GM19238 (cell line): ENCODE measurements around the gene PHF21A.
A peak's percentile ranks its signal among the peaks of the same experiment; 100 is the strongest.
"Not testable (repeated sequence)": the region's sequence is repeated elsewhere in the genome, so short reads cannot be mapped to it uniquely, and the experiment has no call there.

Experiments
- DNase-seq: peaks from one replicate; pipeline ENCODE4 v3.0.0; 2011; ENCODE audit warnings: low spot score; ENCODE audit not compliant: insufficient read length

PHF21A gene

GRCh38 chr11:45984192-45984591 lies 137.1 kb downstream of the PHF21A start:
- DNase-seq = no peak

GRCh38 chr11:45983471-45983845 lies 137.8 kb downstream of the PHF21A start:
- DNase-seq = no peak

- no peak for DNase-seq
Observed at GRCh38 chr11:45982656-45983470, 138.4 kb downstream of the PHF21A start.

- not testable (repeated sequence) for DNase-seq
Observed at GRCh38 chr11:45981826-45982225, 139.4 kb downstream of the PHF21A start.

- no peak for DNase-seq
Observed at GRCh38 chr11:45974806-45975205, 146.4 kb downstream of the PHF21A start.

- DNase-seq = no peak
Observed at GRCh38 chr11:45973601-45974000, 147.7 kb downstream of the PHF21A start.

- DNase-seq = no peak
Observed at GRCh38 chr11:45968901-45969300, 152.4 kb downstream of the PHF21A start.

- DNase-seq = no peak
Observed at GRCh38 chr11:45967506-45967905, 153.7 kb downstream of the PHF21A start.

GRCh38 chr11:45964911-45965389 lies 156.3 kb downstream of the PHF21A start:
- peak; percentile 37 for DNase-seq

- DNase-seq = no peak
Observed at GRCh38 chr11:45961751-45962240, 159.5 kb downstream of the PHF21A start.

- no peak for DNase-seq
Observed at GRCh38 chr11:45960387-45961095, 160.7 kb downstream of the PHF21A start.

GRCh38 chr11:45959851-45960250 lies 161.4 kb downstream of the PHF21A start:
- no peak for DNase-seq

GRCh38 chr11:45949992-45950407 lies 171.3 kb downstream of the PHF21A start:
- DNase-seq = no peak

- DNase-seq = no peak
Observed at GRCh38 chr11:45948356-45948755, 172.9 kb downstream of the PHF21A start.

GRCh38 chr11:45947885-45948284 lies 173.4 kb downstream of the PHF21A start:
- DNase-seq = no peak

GRCh38 chr11:45945397-45945999 lies 175.8 kb downstream of the PHF21A start:
- no peak for DNase-seq

GRCh38 chr11:45942381-45942780 lies 178.9 kb downstream of the PHF21A start:
- DNase-seq = no peak

GRCh38 chr11:45941285-45941684 lies 180.0 kb downstream of the PHF21A start:
- no peak for DNase-seq

GRCh38 chr11:45939836-45940235 lies 181.4 kb downstream of the PHF21A start:
- no peak for DNase-seq

GRCh38 chr11:45937916-45938315 lies 183.3 kb downstream of the PHF21A start:
- no peak for DNase-seq

- no peak for DNase-seq
Observed at GRCh38 chr11:45936511-45937054, 184.7 kb downstream of the PHF21A start.
